H1 (cell line): Measurements from ENCODE around the gene SYPL1. TPM values are rescaled to one million over a fixed set of nuclear protein-coding genes. Genes with fewer than 3 reads are reported as not detected.

Experiments
- CTCF ChIA-PET: fragments of 300-600 bp; sonication (Branson Sonifier 250); formaldehyde crosslinking; loops from one replicate; lab custom pipeline; 2021; ENCODE audit not compliant: partially characterized antibody; lab: Charles Lee
- POLR2A ChIA-PET: fragments of 300-600 bp; sonication (Branson Sonifier 250); formaldehyde crosslinking; loops from one replicate; lab custom pipeline; 2021; ENCODE audit warnings: inconsistent platforms; ENCODE audit not compliant: partially characterized antibody; lab: Charles Lee
- DNase-seq, 2 experiments: peaks; one replicate each; pipeline versions ENCODE4 v3.0.0 to v3.0.0-alpha.2; 2010 to 2022; ENCODE audit warnings: low spot score in 2 of 2, low read depth in 1 of 2, mixed read lengths in 1 of 2
- FAIRE-seq: peaks from 2 replicates; lab custom pipeline; 2011; peaks lifted over from hg19 to GRCh38; lab: Jason Lieb, UNC
- H2AFZ ChIP-seq: 2 replicates; pipeline ENCODE4 v1.8.1; 2012; ENCODE audit warnings: low read length, inconsistent platforms
- H2AK5ac ChIP-seq: 2 replicates; pipeline ENCODE4 v1.6.1; 2013; ENCODE audit warnings: low read depth, low read length
- H2BK120ac ChIP-seq: replicated peaks from 2 replicates; pipeline ENCODE3; 2013; ENCODE audit warnings: low read depth, low read length, inconsistent platforms
- H2BK12ac ChIP-seq: 2 replicates; pipeline ENCODE4 v1.6.1; 2013; ENCODE audit warnings: low read depth, low read length
- H2BK15ac ChIP-seq: 2 replicates; pipeline ENCODE4 v1.6.1; 2013; ENCODE audit warnings: low read length
- H2BK20ac ChIP-seq: 2 replicates; pipeline ENCODE4 v1.6.1; 2013; ENCODE audit warnings: low read length
- H2BK5ac ChIP-seq: 2 replicates; pipeline ENCODE4 v1.6.1; 2013; ENCODE audit warnings: low read depth, low read length
- H3K14ac ChIP-seq: 2 replicates; pipeline ENCODE4 v1.6.1; 2013; ENCODE audit warnings: inconsistent platforms; ENCODE audit not compliant: insufficient read length
- H3K18ac ChIP-seq: 2 replicates; pipeline ENCODE4 v1.6.1; 2013; ENCODE audit warnings: low read length; ENCODE audit errors: extremely low read depth
- H3K23ac ChIP-seq: 2 replicates; pipeline ENCODE4 v1.6.1; 2013; ENCODE audit warnings: inconsistent platforms; ENCODE audit not compliant: insufficient read length
- H3K23me2 ChIP-seq: 2 replicates; pipeline ENCODE4 v1.6.1; 2013; ENCODE audit warnings: low read depth, low read length
- H3K27ac ChIP-seq: 2 replicates; pipeline ENCODE4 v1.6.1; 2011; ENCODE audit warnings: low read depth, low read length, inconsistent platforms
- H3K27me3 ChIP-seq, 4 experiments: replicated peaks in 1 of 4; 1 replicate in 1 of 4; 2 replicates in 3 of 4; pipeline versions ENCODE4 v1.6.1 to v1.8.1; 2011 to 2013; ENCODE audit warnings: low read length in 3 of 4, mild to moderate bottlenecking in 3 of 4, inconsistent platforms in 2 of 4, mixed read lengths in 2 of 4, moderate library complexity in 1 of 4; ENCODE audit not compliant: control insufficient read depth in 3 of 4, insufficient read depth in 3 of 4; ENCODE audit errors: extremely low read depth in 1 of 4
- H3K36me3 ChIP-seq, 4 experiments: 2 replicates each; pipeline versions ENCODE4 v1.6.1 to v1.8.1; 2011 to 2013; ENCODE audit warnings: mild to moderate bottlenecking in 4 of 4, low read length in 3 of 4, moderate library complexity in 2 of 4, control low read depth in 1 of 4, inconsistent platforms in 1 of 4; ENCODE audit not compliant: insufficient read depth in 4 of 4, control insufficient read depth in 2 of 4
- H3K4ac ChIP-seq: replicated peaks from 2 replicates; pipeline ENCODE3; 2013; ENCODE audit warnings: low read length, low read depth, mixed read lengths, inconsistent platforms; ENCODE audit not compliant: insufficient read length
- H3K4me1 ChIP-seq, 4 experiments: replicated peaks in 1 of 4; 1 replicate in 1 of 4; 2 replicates in 3 of 4; pipeline versions ENCODE4 v1.6.1 to v1.8.1; 2011 to 2013; ENCODE audit warnings: low read length in 3 of 4, inconsistent platforms in 2 of 4, mixed read lengths in 1 of 4; ENCODE audit not compliant: insufficient read depth in 4 of 4, control insufficient read depth in 3 of 4
- H3K4me2 ChIP-seq, 2 experiments: 2 replicates each; pipeline versions ENCODE4 v1.6.1 to v1.8.1; 2011 to 2013; ENCODE audit warnings: low read depth in 2 of 2, low read length in 2 of 2, control low read depth in 1 of 2, inconsistent platforms in 1 of 2, mild to moderate bottlenecking in 1 of 2; ENCODE audit not compliant: insufficient read depth in 1 of 2
- H3K4me3 ChIP-seq, 4 experiments: fragments of 200-600, 300-600 bp in 1 of 4; sonication (generic), shearing (Covaris generic), sonication (Bioruptor Twin) in 1 of 4; 2 replicates each; pipeline versions ENCODE4 v1.5.1 to v1.8.1; 2011 to 2016; ENCODE audit warnings: low read length in 4 of 4, low read depth in 3 of 4, control low read depth in 2 of 4, inconsistent platforms in 2 of 4, mild to moderate bottlenecking in 2 of 4, mixed read lengths in 1 of 4, moderate library complexity in 1 of 4; ENCODE audit not compliant: insufficient read depth in 2 of 4; ENCODE audit errors: extremely low read depth in 1 of 4
- H3K56ac ChIP-seq: replicated peaks from 2 replicates; pipeline ENCODE3; 2013; ENCODE audit warnings: low read depth, mild to moderate bottlenecking, mixed read lengths, low read length, inconsistent platforms; ENCODE audit not compliant: insufficient read length
- H3K79me1 ChIP-seq: 2 replicates; pipeline ENCODE4 v1.6.1; 2013; ENCODE audit warnings: low read depth, low read length, control low read depth
- H3K79me2 ChIP-seq, 2 experiments: 2 replicates each; pipeline versions ENCODE4 v1.6.1 to v1.8.1; 2012 to 2013; ENCODE audit warnings: low read length in 2 of 2, mild to moderate bottlenecking in 2 of 2, inconsistent platforms in 1 of 2; ENCODE audit not compliant: insufficient read depth in 2 of 2, control insufficient read depth in 1 of 2
- H3K9ac ChIP-seq, 4 experiments: replicated peaks in 1 of 4; 1 replicate in 1 of 4; 2 replicates in 3 of 4; pipeline versions ENCODE4 v1.6.1 to v1.8.1; 2011 to 2013; ENCODE audit warnings: low read depth in 3 of 4, low read length in 3 of 4, control low read depth in 2 of 4, mild to moderate bottlenecking in 2 of 4, moderate library complexity in 2 of 4, inconsistent platforms in 1 of 4; ENCODE audit errors: extremely low read depth in 1 of 4
- H3K9me3 ChIP-seq, 2 experiments: 2 replicates each; pipeline versions ENCODE4 v1.6.1 to v1.8.1; 2012 to 2013; ENCODE audit warnings: mild to moderate bottlenecking in 2 of 2, moderate library complexity in 2 of 2, control low read depth in 1 of 2, inconsistent platforms in 1 of 2, low read depth in 1 of 2, low read length in 1 of 2, mixed read lengths in 1 of 2; ENCODE audit not compliant: insufficient read depth in 2 of 2
- H4K20me1 ChIP-seq, 2 experiments: replicated peaks in 1 of 2; 2 replicates each; pipeline versions ENCODE3 to v1.8.1; 2011 to 2013; ENCODE audit warnings: inconsistent platforms in 2 of 2, low read length in 2 of 2, mild to moderate bottlenecking in 1 of 2; ENCODE audit not compliant: insufficient read depth in 2 of 2, control insufficient read depth in 1 of 2
- H4K5ac ChIP-seq: 2 replicates; pipeline ENCODE4 v1.6.1; 2013; ENCODE audit warnings: low read length, low read depth, mixed read lengths, inconsistent platforms; ENCODE audit not compliant: insufficient read length
- H4K8ac ChIP-seq: 2 replicates; pipeline ENCODE4 v1.8.0; 2013; ENCODE audit warnings: mild to moderate bottlenecking, moderate library complexity, low read length, inconsistent platforms; ENCODE audit not compliant: insufficient read depth; ENCODE audit errors: extremely low read depth
- H4K91ac ChIP-seq: replicated peaks from 2 replicates; pipeline ENCODE3; 2013; ENCODE audit warnings: low read length, mixed read lengths, inconsistent platforms; ENCODE audit not compliant: insufficient read length
- KDM1A ChIP-seq: fragments of 200-600, 300-600 bp; sonication (generic); IDR thresholded peaks from 2 replicates; pipeline ENCODE4 v1.7.1; 2016; ENCODE audit warnings: mild to moderate bottlenecking, low read length, borderline replicate concordance
- SP2 ChIP-seq: IDR thresholded peaks from 2 replicates; pipeline ENCODE4 v1.6.1; 2012; ENCODE audit warnings: mild to moderate bottlenecking, low read length, inconsistent platforms
- WGBS, 2 experiments: shearing (Covaris generic) in 1 of 2; methylation state at CpG; one replicate each; pipeline versions ENCODE4 v1.1.6 to v1.1.7; 2013 to 2015; ENCODE audit warnings: low lambda C conversion rate in 2 of 2, mixed read lengths in 2 of 2, inconsistent platforms in 1 of 2, low coverage in 1 of 2, missing lambda C conversion rate in 1 of 2; ENCODE audit not compliant: insufficient replicate concordance in 2 of 2, insufficient coverage in 1 of 2, insufficient read length in 1 of 2; ENCODE audit errors: extremely low coverage in 1 of 2, missing lambda C conversion rate in 1 of 2; 5-methylcytosine and 5-hydroxymethylcytosine counted together
- polyA plus RNA-seq, 7 experiments: library from polyadenylated mRNA; depleted of rRNA in 3 of 7; stranded (reverse) in 5 of 7; unstranded in 2 of 7; fragments of >200 nt in 5 of 7; fragments of 200-250 nt in 2 of 7; gene quantifications; 1 replicate in 5 of 7; 2 replicates in 1 of 7; 4 replicates in 1 of 7; pipeline versions ENCODE4 v1.2.1 to v1.2.3, GENCODE V29; 2011 to 2013; ENCODE audit warnings: missing spikeins in 2 of 7, mixed read lengths in 2 of 7
- total RNA-seq: library from RNA; stranded (reverse); fragmentation: NEBNext Ultra II Directional; extraction: Animal tissue kit (Norgen Biotek cat#: 25700); gene quantifications from 2 replicates; pipeline ENCODE4 v1.2.1, GENCODE V29; 2021

SYPL1 gene
- total and polyA plus RNA-seq, 2 of the 8 experiments (the other 6 are each of a cell fraction or from before 2014, with no cell fraction given) = 44.9 to 57.7 TPM

DNA sequence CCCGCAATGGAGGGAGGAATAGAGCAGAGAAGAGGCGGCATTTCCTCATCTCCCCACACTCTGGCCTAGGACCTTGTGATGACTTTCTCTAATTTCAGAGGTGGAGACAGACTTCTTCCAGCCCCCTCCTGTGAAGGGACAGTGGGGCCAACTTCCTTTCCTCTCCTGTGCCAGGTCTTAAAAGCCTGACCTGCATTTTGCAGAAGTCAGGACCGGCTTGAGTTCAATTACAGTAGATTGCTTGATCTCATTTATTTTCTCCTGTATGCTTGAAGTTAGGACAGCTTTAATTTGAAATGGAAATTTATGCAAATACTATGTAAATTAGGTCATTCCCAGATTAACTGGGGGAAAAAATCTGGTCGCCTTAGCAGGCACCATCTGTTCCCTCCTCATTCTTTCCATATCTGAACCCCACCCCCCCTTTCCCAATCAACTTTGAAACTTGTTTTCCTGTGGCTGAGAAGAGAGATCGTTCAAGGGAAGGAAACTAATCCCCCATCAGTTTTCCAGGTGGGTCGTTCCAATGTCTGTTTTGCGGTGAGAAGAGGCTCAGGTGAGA, 57.1 kb downstream of the SYPL1 start:
- no peak for FAIRE-seq
- H3K4me1 ChIP-seq = peaks cover 0 to 8% (median 2%) of the 10 kb centered on the region in 4 experiments; a peak in 3 of 7 replicates
- no peaks in the 10 kb centered on the region for H3K79me2 ChIP-seq
- no peak overlapping the region for H2BK120ac ChIP-seq
- no peak overlapping the region for H2BK12ac ChIP-seq
- CTCF ChIA-PET = interaction anchor here (1.4 to 13.0 kb wide), 7 partner anchors 10 to 120 kb away, joined by 5 to 154 read pairs (median 18); no protein-coding TSS in a partner anchor
- no peak overlapping the region for H3K18ac ChIP-seq
- H3K23me2 ChIP-seq = no peaks in the 10 kb centered on the region
- POLR2A ChIA-PET = interaction anchor here (0.8 kb wide), 1 partner anchor 13 kb away, joined by 3 read pairs; no protein-coding TSS in a partner anchor
- H3K56ac ChIP-seq = no peak overlapping the region
- no peaks in the 10 kb centered on the region for H4K20me1 ChIP-seq
- no peak overlapping the region for H2BK5ac ChIP-seq
- no peak overlapping the region for H3K23ac ChIP-seq
- no peak for DNase-seq
- H3K4me2 ChIP-seq = no peak overlapping the region
- WGBS, 2 experiments = 87% methylated on average over 7 of the region's 7 CpGs; no CpG with 5 or more reads in 1 of the 2 experiments
- no peaks in the 10 kb centered on the region for H3K27me3 ChIP-seq
- no peak overlapping the region for H2AK5ac ChIP-seq
- H3K36me3 ChIP-seq = no peaks in the 10 kb centered on the region
- H3K4me3 ChIP-seq = no peak overlapping the region
- H3K79me1 ChIP-seq = no peaks in the 10 kb centered on the region
- H2BK20ac ChIP-seq = no peak overlapping the region
- no peak overlapping the region for H3K4ac ChIP-seq
- no peak overlapping the region for H4K91ac ChIP-seq
- H4K5ac ChIP-seq = no peak overlapping the region
- H2AFZ ChIP-seq = 0 out of 2 replicates have a peak overlapping the region, but pooled peaks have one; percentile 21
- H3K9me3 ChIP-seq = no peaks in the 10 kb centered on the region
- no peak overlapping the region for H3K27ac ChIP-seq
- H3K9ac ChIP-seq = no peak overlapping the region
- no peak overlapping the region for H3K14ac ChIP-seq
- no peak overlapping the region for H2BK15ac ChIP-seq
- TF ChIP-seq KDM1A (no peak), SP2 (no peak)
- no peak overlapping the region for H4K8ac ChIP-seq
